Measurements from ENCODE around the gene ZNF792.
"Not testable (repeated sequence)": the region's sequence is repeated elsewhere in the genome, so short reads cannot be mapped to it uniquely, and the experiment has no call there.

The ZNF792 gene

GRCh38 chr19:35011091-35011689 lies 47.2 kb upstream of the ZNF792 start:
- Histone ChIP-seq H3K27ac (ENCODE audit: low read depth, low read length, poor library complexity, severe bottlenecking) (no peak overlapping the region), H3K36me3 (ENCODE audit: insufficient read depth, low read length) (peaks cover 82% of the 10 kb centered on the region), H3K79me2 (ENCODE audit: insufficient read depth, low read length) (no peaks in the 10 kb centered on the region), H3K9ac (ENCODE audit: low read length) (no peak overlapping the region), H3K4me1 (ENCODE audit: insufficient read depth, low read length, severe bottlenecking) (peaks cover 8% of the 10 kb centered on the region), H3K4me3 (ENCODE audit: low read depth, low read length, poor library complexity, severe bottlenecking) (no peak overlapping the region), H3K9me2 (ENCODE audit: low read depth, low read length) (no peaks in the 10 kb centered on the region), H2AFZ (ENCODE audit: low read length) (no peak overlapping the region), H3K9me3 (ENCODE audit: low read length) (no peaks in the 10 kb centered on the region), H3K27me3 (ENCODE audit: insufficient read depth, low read length) (no peaks in the 10 kb centered on the region), H4K20me1 (ENCODE audit: insufficient read depth, low read length) (no peaks in the 10 kb centered on the region), H3F3A (ENCODE audit: insufficient read depth, low read length) (no peaks in the 10 kb centered on the region), H3K4me2 (ENCODE audit: low read length) (no peak overlapping the region)
- TF ChIP-seq CTCF (IDR thresholded peaks at IDR 0.05; ENCODE audit: low read length) (no peak), EZH2 (IDR thresholded peaks at IDR 0.05; ENCODE audit: borderline replicate concordance, low read length) (no peak)

- Histone ChIP-seq H3K27me3 (ENCODE audit: insufficient read depth, low read length) (no peaks in the 10 kb centered on the region), H3K27ac (ENCODE audit: low read depth, low read length, poor library complexity, severe bottlenecking) (no peak overlapping the region), H3K9ac (ENCODE audit: low read length) (no peak overlapping the region), H3K4me3 (ENCODE audit: low read depth, low read length, poor library complexity, severe bottlenecking) (no peak overlapping the region), H3K9me2 (ENCODE audit: low read depth, low read length) (no peaks in the 10 kb centered on the region), H3K4me2 (ENCODE audit: low read length) (no peak overlapping the region), H2AFZ (ENCODE audit: low read length) (no peak overlapping the region), H3K9me3 (ENCODE audit: low read length) (no peaks in the 10 kb centered on the region), H3K4me1 (ENCODE audit: insufficient read depth, low read length, severe bottlenecking) (peaks cover 8% of the 10 kb centered on the region), H4K20me1 (ENCODE audit: insufficient read depth, low read length) (no peaks in the 10 kb centered on the region), H3K36me3 (ENCODE audit: insufficient read depth, low read length) (peaks cover 79% of the 10 kb centered on the region), H3K79me2 (ENCODE audit: insufficient read depth, low read length) (no peaks in the 10 kb centered on the region), H3F3A (ENCODE audit: insufficient read depth, low read length) (no peaks in the 10 kb centered on the region)
- no peak for TF ChIP-seq EZH2 (IDR thresholded peaks at IDR 0.05; ENCODE audit: borderline replicate concordance, low read length)
- no peak for TF ChIP-seq CTCF (IDR thresholded peaks at IDR 0.05; ENCODE audit: low read length)
Measured at GRCh38 chr19:35009424-35010415, 45.7 kb upstream of the ZNF792 start.

- Histone ChIP-seq H3K79me2 (ENCODE audit: insufficient read depth, low read length) (peaks cover 6% of the 10 kb centered on the region; the same call in 1 of the 2 replicates), H3K27me3 (ENCODE audit: insufficient read depth, low read length) (no peaks in the 10 kb centered on the region), H3F3A (ENCODE audit: insufficient read depth, low read length) (no peaks in the 10 kb centered on the region), H3K4me3 (ENCODE audit: low read depth, low read length, poor library complexity, severe bottlenecking) (no peak overlapping the region), H3K36me3 (ENCODE audit: insufficient read depth, low read length) (peaks cover 79% of the 10 kb centered on the region), H3K27ac (ENCODE audit: low read depth, low read length, poor library complexity, severe bottlenecking) (no peak overlapping the region), H4K20me1 (ENCODE audit: insufficient read depth, low read length) (no peaks in the 10 kb centered on the region), H3K9me2 (ENCODE audit: low read depth, low read length) (no peaks in the 10 kb centered on the region), H3K4me1 (ENCODE audit: insufficient read depth, low read length, severe bottlenecking) (peaks cover 4% of the 10 kb centered on the region), H3K4me2 (ENCODE audit: low read length) (no peak overlapping the region), H3K9ac (ENCODE audit: low read length) (no peak overlapping the region), H2AFZ (ENCODE audit: low read length) (no peak overlapping the region), H3K9me3 (ENCODE audit: low read length) (no peaks in the 10 kb centered on the region)
- TF ChIP-seq EZH2 (IDR thresholded peaks at IDR 0.05; ENCODE audit: borderline replicate concordance, low read length) (no peak), CTCF (IDR thresholded peaks at IDR 0.05; ENCODE audit: low read length) (no peak)
Measured at GRCh38 chr19:35008891-35009341, 44.9 kb upstream of the ZNF792 start.

- not testable (repeated sequence) for H4K20me1 ChIP-seq (ENCODE audit: insufficient read depth, low read length); H3K9ac ChIP-seq (ENCODE audit: low read length); H3K4me3 ChIP-seq (ENCODE audit: low read depth, low read length, poor library complexity, severe bottlenecking); H2AFZ ChIP-seq (ENCODE audit: low read length); H3K27me3 ChIP-seq (ENCODE audit: insufficient read depth, low read length); H3K9me3 ChIP-seq (ENCODE audit: low read length); H3K9me2 ChIP-seq (ENCODE audit: low read depth, low read length); H3F3A ChIP-seq (ENCODE audit: insufficient read depth, low read length); H3K4me2 ChIP-seq (ENCODE audit: low read length); H3K27ac ChIP-seq (ENCODE audit: low read depth, low read length, poor library complexity, severe bottlenecking)
- H3K79me2 ChIP-seq (ENCODE audit: insufficient read depth, low read length): peaks cover 17% of the 10 kb centered on the region
- H3K36me3 ChIP-seq (ENCODE audit: insufficient read depth, low read length): peaks cover 77% of the 10 kb centered on the region
- H3K4me1 ChIP-seq (ENCODE audit: insufficient read depth, low read length, severe bottlenecking): peaks cover 14% of the 10 kb centered on the region
Measured at GRCh38 chr19:35007427-35007826, 43.4 kb upstream of the ZNF792 start.
